SK-N-SH (cell line): ENCODE measurements around the gene SPIRE1. TPM values are rescaled to one million over a fixed set of nuclear protein-coding genes. Genes with fewer than 3 reads are reported as not detected.

Source experiments
- CTCF ChIA-PET: fragments of 300-600, 350-600 bp; formaldehyde crosslinking; extraction: SDS; loops from one replicate; lab custom pipeline; 2021; lab: Yijun Ruan, JAX
- POLR2A ChIA-PET: fragments of 350-600 bp; sonication (Branson Sonifier 250); formaldehyde crosslinking; extraction: SDS; loops from one replicate; lab custom pipeline; 2020; ENCODE audit warnings: antibody characterized with exemption, inconsistent platforms; lab: Yijun Ruan, JAX
- DNase-seq: peaks from one replicate; pipeline ENCODE4 v3.0.0; 2012
- H2AFZ ChIP-seq: fragments of 200-600 bp; sonication (generic); 2 replicates; pipeline ENCODE4 v1.8.1; 2016; ENCODE audit warnings: antibody characterized with exemption, mild to moderate bottlenecking, low read depth
- H3F3A ChIP-seq: fragments of 200-600 bp; sonication (generic); replicated peaks from 2 replicates; pipeline ENCODE3; 2016; ENCODE audit warnings: antibody characterized with exemption, mild to moderate bottlenecking; ENCODE audit not compliant: insufficient read depth
- H3K27ac ChIP-seq, 2 experiments: fragments of 200-500 bp in 1 of 2; fragments of 200-600 bp in 1 of 2; sonication (Bioruptor generic) in 1 of 2; sonication (generic), shearing (Covaris generic) in 1 of 2; 2 replicates each; pipeline versions ENCODE4 v1.5.1 to v1.6.1; 2014 to 2016; ENCODE audit warnings: low read depth in 2 of 2, inconsistent platforms in 1 of 2, low read length in 1 of 2, mild to moderate bottlenecking in 1 of 2, mixed read lengths in 1 of 2
- H3K27me3 ChIP-seq: fragments of 200-600 bp; sonication (generic), shearing (Covaris generic); 2 replicates; pipeline ENCODE4 v1.6.1; 2016; ENCODE audit warnings: mixed run types; ENCODE audit not compliant: insufficient read depth
- H3K36me3 ChIP-seq, 2 experiments: fragments of 200-500 bp in 1 of 2; fragments of 200-600 bp in 1 of 2; sonication (Bioruptor generic) in 1 of 2; sonication (generic) in 1 of 2; replicated peaks in 1 of 2; 2 replicates each; pipeline versions ENCODE3 to v1.5.1; 2014 to 2016; ENCODE audit warnings: low read length in 1 of 2, mild to moderate bottlenecking in 1 of 2; ENCODE audit not compliant: insufficient read depth in 2 of 2, control insufficient read depth in 1 of 2
- H3K4me1 ChIP-seq, 2 experiments: fragments of 200-500 bp in 1 of 2; fragments of 200-600 bp in 1 of 2; sonication (Bioruptor generic) in 1 of 2; sonication (generic), shearing (Covaris generic) in 1 of 2; 2 replicates each; pipeline versions ENCODE4 v1.5.1 to v1.6.1; 2014 to 2016; ENCODE audit warnings: low read depth in 1 of 2, low read length in 1 of 2, mixed run types in 1 of 2; ENCODE audit not compliant: insufficient read depth in 2 of 2, control insufficient read depth in 1 of 2
- H3K4me2 ChIP-seq: fragments of 200-600 bp; sonication (generic), shearing (Covaris generic); 2 replicates; pipeline ENCODE4 v1.6.1; 2017; ENCODE audit warnings: mixed run types
- H3K4me3 ChIP-seq, 2 experiments: fragments of 200-500 bp in 1 of 2; fragments of 200-600 bp in 1 of 2; sonication (Bioruptor generic) in 1 of 2; sonication (generic), shearing (Covaris generic) in 1 of 2; 2 replicates each; pipeline versions ENCODE4 v1.5.1 to v1.8.1; 2014 to 2016; ENCODE audit warnings: low read depth in 2 of 2, inconsistent platforms in 1 of 2, low read length in 1 of 2, mild to moderate bottlenecking in 1 of 2, mixed read lengths in 1 of 2, moderate library complexity in 1 of 2
- H3K79me2 ChIP-seq: fragments of 200-600 bp; sonication (generic); 2 replicates; pipeline ENCODE4 v1.8.1; 2017; ENCODE audit warnings: mild to moderate bottlenecking; ENCODE audit not compliant: insufficient read depth
- H3K9ac ChIP-seq: fragments of 200-600 bp; sonication (generic); 2 replicates; pipeline ENCODE4 v1.6.1; 2017; ENCODE audit warnings: mixed run types
- H3K9me2 ChIP-seq: fragments of 200-600 bp; sonication (generic); 2 replicates; pipeline ENCODE4 v1.6.1; 2017; ENCODE audit warnings: mixed run types
- H3K9me3 ChIP-seq: fragments of 200-600 bp; sonication (generic); 2 replicates; pipeline ENCODE4 v1.6.1; 2017; ENCODE audit warnings: mixed run types, mild to moderate bottlenecking, moderate library complexity
- H4K20me1 ChIP-seq: fragments of 200-600 bp; sonication (generic); 2 replicates; pipeline ENCODE4 v1.6.1; 2017; ENCODE audit warnings: mild to moderate bottlenecking, mixed run types; ENCODE audit not compliant: insufficient read depth
- ELF1 ChIP-seq: IDR thresholded peaks from 2 replicates; pipeline ENCODE4 v1.4.0; 2012
- FOSL2 ChIP-seq: IDR thresholded peaks from 2 replicates; pipeline ENCODE4 v1.4.0; 2012; ENCODE audit warnings: low read depth, mild to moderate bottlenecking, moderate library complexity, borderline replicate concordance
- FOXM1 ChIP-seq: IDR thresholded peaks from 2 replicates; pipeline ENCODE4 v1.4.0; 2012; ENCODE audit warnings: low read depth, mild to moderate bottlenecking
- GABPA ChIP-seq: IDR thresholded peaks from 2 replicates; pipeline ENCODE4 v1.4.0; 2012; ENCODE audit warnings: low read depth, mild to moderate bottlenecking
- JUND ChIP-seq: IDR thresholded peaks from 2 replicates; pipeline ENCODE4 v1.4.0; 2012
- MEF2A ChIP-seq: IDR thresholded peaks from 2 replicates; pipeline ENCODE4 v1.4.0; 2012; ENCODE audit warnings: low read depth, borderline replicate concordance
- NRF1 ChIP-seq: IDR thresholded peaks from 2 replicates; pipeline ENCODE4 v1.6.1; 2012; ENCODE audit warnings: low read depth, mild to moderate bottlenecking, low read length
- POLR2AphosphoS5 ChIP-seq: IDR thresholded peaks from 2 replicates; pipeline ENCODE4 v1.6.1; 2012; ENCODE audit warnings: low read depth, low read length
- RAD21 ChIP-seq: IDR thresholded peaks from 2 replicates; pipeline ENCODE4 v1.6.1; 2012; ENCODE audit warnings: mild to moderate bottlenecking, low read length
- RFX5 ChIP-seq: IDR thresholded peaks from 2 replicates; pipeline ENCODE4 v1.6.1; 2012; ENCODE audit warnings: mild to moderate bottlenecking, improper control_type of control experiment, low read length
- SIN3A ChIP-seq: IDR thresholded peaks from 2 replicates; pipeline ENCODE4 v1.6.1; 2012; ENCODE audit warnings: low read depth, mild to moderate bottlenecking, low read length, moderate library complexity, borderline replicate concordance
- TAF1 ChIP-seq: IDR thresholded peaks from 2 replicates; pipeline ENCODE4 v1.6.1; 2012; ENCODE audit warnings: low read depth, mild to moderate bottlenecking, low read length, moderate library complexity, borderline replicate concordance
- TCF12 ChIP-seq: IDR thresholded peaks from 2 replicates; pipeline ENCODE4 v1.4.0; 2012
- TEAD4 ChIP-seq: IDR thresholded peaks from 2 replicates; pipeline ENCODE4 v1.4.0; 2012; ENCODE audit warnings: mild to moderate bottlenecking, borderline replicate concordance; ENCODE audit not compliant: insufficient read depth
- YY1 ChIP-seq: IDR thresholded peaks from 2 replicates; pipeline ENCODE4 v1.4.0; 2012; ENCODE audit warnings: low read depth, mild to moderate bottlenecking
- WGBS: methylation state at CpG from one replicate; pipeline ENCODE4 v1.1.6; 2017; ENCODE audit warnings: low lambda C conversion rate; 5-methylcytosine and 5-hydroxymethylcytosine counted together
- polyA plus RNA-seq, 3 experiments: library from polyadenylated mRNA; depleted of rRNA; stranded (reverse); fragments of >200 nt; gene quantifications; 2 replicates each; pipeline ENCODE4 v1.2.3, GENCODE V29; 2012
- TF ChIP-seq, protein P1 (sequence below): IDR thresholded peaks from 2 replicates; pipeline ENCODE4 v1.4.0; 2012; ENCODE audit warnings: low read depth, borderline replicate concordance
- TF ChIP-seq, protein P2 (sequence below): fragments of 150-350 bp; IDR thresholded peaks from 2 replicates; pipeline ENCODE4 v1.6.1; 2016; ENCODE audit warnings: mild to moderate bottlenecking, low read depth, low read length
- TF ChIP-seq, protein P3 (sequence below): IDR thresholded peaks from 2 replicates; pipeline ENCODE4 v1.4.0; 2012; ENCODE audit warnings: low read depth, borderline replicate concordance
- TF ChIP-seq, protein P4 (sequence below): IDR thresholded peaks from 2 replicates; pipeline ENCODE4 v1.4.0; 2012; ENCODE audit warnings: low read depth

Gene SPIRE1
- polyA plus RNA-seq, 1 of the 3 experiments (the other 2 are of a cell fraction): 6.7 TPM

DNA sequence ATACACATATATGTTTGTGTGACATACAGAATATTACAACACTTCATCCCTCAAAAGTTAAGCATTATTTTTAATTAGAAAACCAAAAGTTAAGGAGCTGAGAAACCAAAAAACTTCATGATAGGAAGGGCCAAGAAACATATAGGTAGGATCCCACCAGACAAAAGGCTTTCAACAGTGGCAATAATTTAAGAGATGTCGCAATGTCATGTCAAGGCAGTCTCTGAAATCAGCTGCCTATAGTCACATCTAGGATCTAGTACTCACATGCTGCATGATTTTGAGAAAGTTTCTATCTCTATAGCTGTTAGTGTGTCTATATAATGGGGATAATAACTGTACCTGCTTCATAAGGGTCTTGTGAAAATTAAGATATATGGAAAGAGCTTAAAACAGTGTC lies 72.7 kb downstream of the SPIRE1 start:
- Histone ChIP-seq H3F3A (no peaks in the 10 kb centered on the region), H2AFZ (no peak overlapping the region), H3K9me2 (no peaks in the 10 kb centered on the region), H3K4me1 (peaks cover 0 to 2% of the 10 kb centered on the region in 2 experiments; a peak in 1 of 4 replicates)
- CTCF ChIA-PET: interaction anchor here (0.6 kb wide), 1 partner anchor 185 kb away, joined by 3 read pairs; no protein-coding TSS in a partner anchor
- TF ChIP-seq RFX5 (no peak), ELF1 (no peak), TEAD4 (no peak), FOXM1 (no peak), TAF1 (no peak), MEF2A (no peak), GABPA (no peak)
- TF ChIP-seq, all 33 proteins: peak for 0
- POLR2A ChIA-PET: no interaction called here
- no peaks in the 10 kb centered on the region for H3K27me3 ChIP-seq
- peaks cover 31% of the 10 kb centered on the region for H3K79me2 ChIP-seq
- DNase-seq: no peak
- no peak overlapping the region for H3K4me2 ChIP-seq
- no peaks in the 10 kb centered on the region for H3K9me3 ChIP-seq
- H3K9ac ChIP-seq: no peak overlapping the region
- no peaks in the 10 kb centered on the region; the same call in 1 of the 2 replicates for H4K20me1 ChIP-seq
- H3K4me3 ChIP-seq: no peak overlapping the region
- peaks cover 0 to 2% of the 10 kb centered on the region in 2 experiments for H3K36me3 ChIP-seq
- no peak overlapping the region for H3K27ac ChIP-seq
- 94% methylated on average over 1 of the region's 1 CpG for WGBS

DNA sequence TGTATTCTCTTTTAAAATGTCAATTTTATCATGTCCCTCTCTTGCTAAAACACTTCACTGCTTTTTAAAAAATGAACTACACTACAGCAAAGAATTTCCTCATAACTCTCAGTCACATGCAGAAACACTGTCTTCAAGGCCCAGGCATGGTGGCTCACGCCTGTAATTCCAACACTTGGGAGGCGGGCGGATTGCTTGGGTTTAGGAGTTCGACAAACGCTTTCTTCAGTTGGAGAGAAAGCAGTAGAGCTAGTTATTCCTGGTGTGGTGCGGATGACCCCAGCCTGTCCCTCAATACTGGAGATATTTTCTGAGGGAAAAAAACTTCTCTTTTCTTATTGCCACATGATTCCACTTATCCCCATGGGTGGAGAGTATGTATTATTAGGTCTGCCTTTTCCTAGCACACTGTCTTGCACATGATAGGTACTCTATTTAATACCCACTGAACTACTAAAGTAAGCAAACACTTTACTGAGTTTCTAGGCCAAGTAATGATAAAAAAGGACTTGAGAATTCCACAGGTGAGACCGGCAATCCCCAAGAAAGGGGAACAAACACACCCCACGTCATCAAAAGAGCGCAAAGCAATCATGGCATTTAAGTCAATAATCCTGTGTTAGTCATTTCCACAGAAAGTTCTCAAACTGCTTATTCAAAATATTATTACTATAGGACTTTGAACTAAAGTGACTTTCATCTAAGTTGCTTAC lies 77.1 kb downstream of the SPIRE1 start:
- WGBS: 93% methylated on average over 9 of the region's 9 CpGs
- no peaks in the 10 kb centered on the region for H4K20me1 ChIP-seq
- ChIA-PET POLR2A (no interaction called here), CTCF (interaction anchor here (1.0 kb wide), 1 partner anchor 83 kb away, joined by 3 read pairs; no protein-coding TSS in a partner anchor)
- no peak overlapping the region for H2AFZ ChIP-seq
- no peak for DNase-seq
- no peaks in the 10 kb centered on the region for H3K4me1 ChIP-seq
- peaks cover 0 to 2% of the 10 kb centered on the region in 2 experiments for H3K36me3 ChIP-seq
- no peak overlapping the region for H3K4me2 ChIP-seq
- peaks cover 4% of the 10 kb centered on the region for H3F3A ChIP-seq
- no peak overlapping the region for H3K9ac ChIP-seq
- peaks cover 40% of the 10 kb centered on the region for H3K79me2 ChIP-seq
- H3K27ac ChIP-seq: no peak overlapping the region
- no peaks in the 10 kb centered on the region for H3K27me3 ChIP-seq
- H3K4me3 ChIP-seq: no peak overlapping the region
- peaks cover 8% of the 10 kb centered on the region; the same call in 1 of the 2 replicates for H3K9me3 ChIP-seq
- TF ChIP-seq SIN3A (no peak), JUND (no peak), YY1 (no peak)
- H3K9me2 ChIP-seq: no peaks in the 10 kb centered on the region

DNA sequence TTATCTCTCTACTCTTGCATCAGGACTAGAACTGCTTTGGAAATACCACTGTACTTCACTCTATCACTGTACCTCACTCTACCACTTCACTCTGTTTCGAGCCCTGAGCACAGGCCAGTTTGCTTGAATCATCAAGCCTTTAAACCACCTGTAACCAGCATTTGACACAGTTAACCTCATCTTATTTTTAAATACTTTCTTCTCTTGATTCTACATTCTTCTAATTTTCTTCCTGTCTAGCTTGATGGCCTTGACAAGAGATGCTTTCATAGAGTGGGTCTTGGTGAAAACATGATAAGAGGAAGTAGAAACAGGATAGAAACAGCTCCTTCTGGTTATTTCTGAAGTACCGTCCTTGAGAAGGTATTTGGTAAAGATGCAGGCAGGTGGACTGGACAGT lies 78.1 kb downstream of the SPIRE1 start:
- DNase-seq: no peak
- H4K20me1 ChIP-seq: 0 out of 2 replicates have a peak, but pooled peaks cover 1% of the 10 kb centered on the region
- peaks cover 34% of the 10 kb centered on the region for H3K79me2 ChIP-seq
- H3K9me2 ChIP-seq: no peaks in the 10 kb centered on the region
- WGBS: 62% methylated on average over 2 of the region's 2 CpGs
- POLR2A ChIA-PET: no interaction called here
- no peak overlapping the region for H3K4me3 ChIP-seq
- no peak overlapping the region for H2AFZ ChIP-seq
- no peak overlapping the region for H3K9ac ChIP-seq
- peaks cover 4% of the 10 kb centered on the region for H3F3A ChIP-seq
- H3K9me3 ChIP-seq: peaks cover 8% of the 10 kb centered on the region; the same call in 1 of the 2 replicates
- H3K4me2 ChIP-seq: no peak overlapping the region
- no peaks in the 10 kb centered on the region for H3K27me3 ChIP-seq
- CTCF ChIA-PET: no interaction called here
- H3K27ac ChIP-seq: no peak overlapping the region
- H3K36me3 ChIP-seq: peaks cover 0 to 2% of the 10 kb centered on the region in 2 experiments
- H3K4me1 ChIP-seq: no peaks in the 10 kb centered on the region
- TF ChIP-seq NRF1 (no peak), SIN3A (no peak), TCF12 (no peak), POLR2AphosphoS5 (no peak), MEF2A (no peak), RAD21 (no peak), JUND (no peak), FOSL2 (no peak)
- TF ChIP-seq, protein P1, sequence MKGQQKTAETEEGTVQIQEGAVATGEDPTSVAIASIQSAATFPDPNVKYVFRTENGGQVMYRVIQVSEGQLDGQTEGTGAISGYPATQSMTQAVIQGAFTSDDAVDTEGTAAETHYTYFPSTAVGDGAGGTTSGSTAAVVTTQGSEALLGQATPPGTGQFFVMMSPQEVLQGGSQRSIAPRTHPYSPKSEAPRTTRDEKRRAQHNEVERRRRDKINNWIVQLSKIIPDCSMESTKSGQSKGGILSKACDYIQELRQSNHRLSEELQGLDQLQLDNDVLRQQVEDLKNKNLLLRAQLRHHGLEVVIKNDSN: no peak
- TF ChIP-seq, protein P2, sequence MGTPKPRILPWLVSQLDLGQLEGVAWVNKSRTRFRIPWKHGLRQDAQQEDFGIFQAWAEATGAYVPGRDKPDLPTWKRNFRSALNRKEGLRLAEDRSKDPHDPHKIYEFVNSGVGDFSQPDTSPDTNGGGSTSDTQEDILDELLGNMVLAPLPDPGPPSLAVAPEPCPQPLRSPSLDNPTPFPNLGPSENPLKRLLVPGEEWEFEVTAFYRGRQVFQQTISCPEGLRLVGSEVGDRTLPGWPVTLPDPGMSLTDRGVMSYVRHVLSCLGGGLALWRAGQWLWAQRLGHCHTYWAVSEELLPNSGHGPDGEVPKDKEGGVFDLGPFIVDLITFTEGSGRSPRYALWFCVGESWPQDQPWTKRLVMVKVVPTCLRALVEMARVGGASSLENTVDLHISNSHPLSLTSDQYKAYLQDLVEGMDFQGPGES: no peak
- TF ChIP-seq, protein P3, sequence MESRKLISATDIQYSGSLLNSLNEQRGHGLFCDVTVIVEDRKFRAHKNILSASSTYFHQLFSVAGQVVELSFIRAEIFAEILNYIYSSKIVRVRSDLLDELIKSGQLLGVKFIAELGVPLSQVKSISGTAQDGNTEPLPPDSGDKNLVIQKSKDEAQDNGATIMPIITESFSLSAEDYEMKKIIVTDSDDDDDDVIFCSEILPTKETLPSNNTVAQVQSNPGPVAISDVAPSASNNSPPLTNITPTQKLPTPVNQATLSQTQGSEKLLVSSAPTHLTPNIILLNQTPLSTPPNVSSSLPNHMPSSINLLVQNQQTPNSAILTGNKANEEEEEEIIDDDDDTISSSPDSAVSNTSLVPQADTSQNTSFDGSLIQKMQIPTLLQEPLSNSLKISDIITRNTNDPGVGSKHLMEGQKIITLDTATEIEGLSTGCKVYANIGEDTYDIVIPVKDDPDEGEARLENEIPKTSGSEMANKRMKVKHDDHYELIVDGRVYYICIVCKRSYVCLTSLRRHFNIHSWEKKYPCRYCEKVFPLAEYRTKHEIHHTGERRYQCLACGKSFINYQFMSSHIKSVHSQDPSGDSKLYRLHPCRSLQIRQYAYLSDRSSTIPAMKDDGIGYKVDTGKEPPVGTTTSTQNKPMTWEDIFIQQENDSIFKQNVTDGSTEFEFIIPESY: no peak
- TF ChIP-seq, protein P4, sequence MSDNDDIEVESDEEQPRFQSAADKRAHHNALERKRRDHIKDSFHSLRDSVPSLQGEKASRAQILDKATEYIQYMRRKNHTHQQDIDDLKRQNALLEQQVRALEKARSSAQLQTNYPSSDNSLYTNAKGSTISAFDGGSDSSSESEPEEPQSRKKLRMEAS: no peak
